Liver (tissue), 9 donors: Measurements from ENCODE around the gene GRID1. TPM values are rescaled to one million over a fixed set of nuclear protein-coding genes. Genes with fewer than 3 reads are reported as not detected.

Experiments used
- DNase-seq: peaks from one replicate; pipeline ENCODE4 v3.0.0-alpha.2; 2017; ENCODE audit warnings: low spot score
- H3K27ac ChIP-seq, 2 donors: one replicate each; pipeline ENCODE4 v1.7.0; 2013; ENCODE audit warnings: inconsistent platforms in 2 of 2, low read length in 2 of 2, control low read depth in 1 of 2, low read depth in 1 of 2, mild to moderate bottlenecking in 1 of 2
- H3K27me3 ChIP-seq, 4 donors: one replicate each; pipeline versions ENCODE4 v1.6.1 to v1.7.0; 2013; ENCODE audit warnings: low read length in 3 of 4, inconsistent platforms in 1 of 4, mild to moderate bottlenecking in 1 of 4, moderate library complexity in 1 of 4; ENCODE audit not compliant: control insufficient read depth in 4 of 4, insufficient read depth in 4 of 4
- H3K36me3 ChIP-seq, 4 donors: one replicate each; pipeline versions ENCODE4 v1.6.1 to v1.7.0; 2013; ENCODE audit warnings: low read length in 3 of 4, mild to moderate bottlenecking in 3 of 4, low read depth in 1 of 4, moderate library complexity in 1 of 4; ENCODE audit not compliant: control insufficient read depth in 4 of 4, insufficient read depth in 3 of 4
- H3K4me1 ChIP-seq, 4 donors: one replicate each; pipeline versions ENCODE4 v1.6.1 to v1.7.0; 2013; ENCODE audit warnings: low read length in 3 of 4, mild to moderate bottlenecking in 3 of 4, moderate library complexity in 1 of 4; ENCODE audit not compliant: control insufficient read depth in 4 of 4, insufficient read depth in 4 of 4
- H3K4me3 ChIP-seq, 3 donors: one replicate each; pipeline versions ENCODE4 v1.6.1 to v1.7.0; 2013; ENCODE audit warnings: low read length in 3 of 3, control low read depth in 1 of 3, low read depth in 1 of 3, mild to moderate bottlenecking in 1 of 3
- H3K9ac ChIP-seq, 2 donors: one replicate each; pipeline ENCODE4 v1.7.0; 2013; ENCODE audit warnings: low read length in 2 of 2, mild to moderate bottlenecking in 2 of 2, moderate library complexity in 2 of 2, control low read depth in 1 of 2, low read depth in 1 of 2
- H3K9me3 ChIP-seq, 4 donors: one replicate each; pipeline versions ENCODE4 v1.6.1 to v1.7.0; 2013; ENCODE audit warnings: low read length in 3 of 4; ENCODE audit not compliant: control insufficient read depth in 4 of 4
- ATF3 ChIP-seq: IDR thresholded peaks from 2 replicates; pipeline ENCODE4 v1.6.1; 2016; ENCODE audit warnings: antibody characterized with exemption
- CTCF ChIP-seq: fragments of 150-350 bp; IDR thresholded peaks from 2 replicates; pipeline ENCODE4 v1.5.1; 2017; ENCODE audit warnings: improper control_type of control experiment, low read depth, low read length; ENCODE audit not compliant: missing input control
- EGR1 ChIP-seq, 2 donors: IDR thresholded peaks; 2 replicates each; pipeline ENCODE4 v1.6.1; 2016 to 2018; ENCODE audit warnings: antibody characterized with exemption in 2 of 2, low read depth in 2 of 2
- FOXA1 ChIP-seq: IDR thresholded peaks from 2 replicates; pipeline ENCODE4 v1.6.1; 2016; ENCODE audit warnings: antibody characterized with exemption
- FOXA2 ChIP-seq: IDR thresholded peaks from 2 replicates; pipeline ENCODE4 v1.6.1; 2016; ENCODE audit warnings: antibody characterized with exemption
- GABPA ChIP-seq, 2 donors: IDR thresholded peaks in 1 of 2; conservative IDR thresholded peaks in 1 of 2; 2 replicates each; pipeline ENCODE4 v1.6.1; 2016; ENCODE audit warnings: antibody characterized with exemption in 2 of 2, mild to moderate bottlenecking in 1 of 2, moderate library complexity in 1 of 2
- HNF4A ChIP-seq, 2 donors: conservative IDR thresholded peaks; 2 replicates each; pipeline ENCODE4 v1.6.1; 2016; ENCODE audit warnings: antibody characterized with exemption in 2 of 2, mild to moderate bottlenecking in 2 of 2
- HNF4G ChIP-seq: IDR thresholded peaks from 2 replicates; pipeline ENCODE4 v1.6.1; 2016; ENCODE audit warnings: antibody characterized with exemption
- JUND ChIP-seq, 2 donors: IDR thresholded peaks; 2 replicates each; pipeline ENCODE4 v1.6.1; 2016; ENCODE audit warnings: antibody characterized with exemption in 2 of 2
- MAX ChIP-seq: IDR thresholded peaks from 2 replicates; pipeline ENCODE4 v1.6.1; 2016; ENCODE audit warnings: antibody characterized with exemption
- NR2F2 ChIP-seq: IDR thresholded peaks from 2 replicates; pipeline ENCODE4 v1.6.1; 2016; ENCODE audit warnings: antibody characterized with exemption
- REST ChIP-seq: IDR thresholded peaks from 2 replicates; pipeline ENCODE4 v1.6.1; 2016; ENCODE audit warnings: antibody characterized with exemption, mild to moderate bottlenecking
- RXRA ChIP-seq, 2 donors: IDR thresholded peaks; 2 replicates each; pipeline ENCODE4 v1.6.1; 2017 to 2018; ENCODE audit warnings: antibody characterized with exemption in 2 of 2, mild to moderate bottlenecking in 1 of 2
- SP1 ChIP-seq: IDR thresholded peaks from 2 replicates; pipeline ENCODE4 v1.6.1; 2018; ENCODE audit warnings: antibody characterized with exemption, mild to moderate bottlenecking
- TAF1 ChIP-seq: conservative IDR thresholded peaks from 2 replicates; pipeline ENCODE4 v1.6.1; 2016; ENCODE audit warnings: antibody characterized with exemption, mild to moderate bottlenecking
- YY1 ChIP-seq: IDR thresholded peaks from 2 replicates; pipeline ENCODE4 v1.6.1; 2016; ENCODE audit warnings: antibody characterized with exemption, mild to moderate bottlenecking
- ZBTB33 ChIP-seq: IDR thresholded peaks from 2 replicates; pipeline ENCODE4 v1.6.1; 2016; ENCODE audit warnings: antibody characterized with exemption
- WGBS: extraction: QIAGEN DNeasy Blood & Tissue Kit; methylation state at CpG from one replicate; pipeline ENCODE4 v1.1.7; 2013; 5-methylcytosine and 5-hydroxymethylcytosine counted together
- polyA plus RNA-seq, 2 donors: library from polyadenylated mRNA; stranded (reverse) in 1 of 2; unstranded in 1 of 2; fragments of 200-250 nt in 1 of 2; fragments of >200 nt in 1 of 2; fragmentation: Nextera tagmentation in 1 of 2; extraction: Ambion mirVana in 1 of 2; gene quantifications; one replicate each; pipeline versions ENCODE4 v1.2.1 to v1.2.3, GENCODE V29; 2013 to 2015
- total RNA-seq, 2 donors: library from RNA; depleted of rRNA; stranded (reverse); fragments of >200 nt; gene quantifications; one replicate each; pipeline ENCODE4 v1.2.3, GENCODE V29; 2014
- donor health status: healthy.
- donor health status: healthy.
- donor health status: healthy.
- donor health status: healthy.
- donor health status: healthy.

Gene GRID1
- total and polyA plus RNA-seq, 4 donors, result 0.09 to 0.17 (median 0.14) TPM; not detected in 1

- TF ChIP-seq CTCF, result no peak
Observed at GRCh38 chr10:86071758-86072157, 294.8 kb downstream of the GRID1 start (continued).

- no peak overlapping the region for H3K9ac ChIP-seq
- H3K9me3 ChIP-seq, result no peaks in the 10 kb centered on the region
- H3K36me3 ChIP-seq, result no peaks in the 10 kb centered on the region
- WGBS, result 76% methylated on average over 5 of the region's 5 CpGs
- no peak overlapping the region for H3K4me3 ChIP-seq
- H3K4me1 ChIP-seq, result no peaks in the 10 kb centered on the region
- no peak overlapping the region for H3K27ac ChIP-seq
- TF ChIP-seq CTCF (no peak), SP1 (no peak), GABPA (IDR thresholded peaks at IDR 0.05 in 1 of 2, conservative IDR thresholded peaks at IDR 0.05 in 1 of 2) (no peak), TAF1 (no peak), ATF3 (no peak), JUND (IDR thresholded peaks at IDR 0.05) (no peak), FOXA2 (no peak), EGR1 (IDR thresholded peaks at IDR 0.05; ENCODE audit: low read depth in 2 of 2) (no peak), YY1 (no peak), RXRA (IDR thresholded peaks at IDR 0.05) (no peak), MAX (no peak), HNF4G (no peak), REST (no peak), ZBTB33 (no peak), NR2F2 (no peak), HNF4A (conservative IDR thresholded peaks at IDR 0.05) (no peak), FOXA1 (no peak)
- H3K27me3 ChIP-seq, result no peaks in the 10 kb centered on the region
- DNase-seq, result peak; percentile 4
Observed at GRCh38 chr10:86071145-86071544, 295.4 kb downstream of the GRID1 start.
